ENCODE measurements around the gene UBE2S.

DNA sequence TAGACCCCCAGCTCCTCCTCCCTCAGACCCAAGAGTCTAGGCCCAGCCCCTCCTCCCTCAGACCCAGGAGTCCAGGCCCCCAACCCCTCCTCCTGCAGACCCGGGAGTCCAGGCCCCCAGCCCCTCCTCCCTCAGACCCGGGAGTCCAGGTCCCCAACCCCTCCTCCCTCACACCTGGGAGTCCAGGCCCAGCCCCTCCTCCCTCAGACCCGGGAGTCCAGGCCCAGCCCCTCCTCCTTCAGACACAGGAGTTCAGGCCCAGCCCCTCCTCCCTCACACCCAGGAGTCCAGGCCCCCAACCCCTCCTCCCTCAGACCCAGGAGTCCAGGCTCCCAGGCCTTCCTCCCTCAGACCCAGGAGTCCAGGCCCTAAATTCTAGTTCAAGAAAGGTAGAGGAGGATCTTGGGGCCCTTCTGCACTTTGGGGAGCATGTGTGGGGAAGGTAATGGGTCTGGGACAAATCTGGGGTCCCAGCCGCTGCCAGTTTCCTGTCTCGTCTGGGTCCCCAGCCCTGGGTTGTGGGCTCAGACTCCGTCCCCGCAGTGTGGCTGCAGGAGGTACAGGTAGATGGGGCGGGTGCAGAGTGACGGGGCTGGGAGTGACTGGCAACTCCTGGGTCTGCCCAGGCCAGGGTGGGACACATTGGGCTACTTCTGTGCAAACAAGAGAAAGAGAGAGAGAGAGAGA lies 34.1 kb downstream of the UBE2S start:
- TF ChIP-seq, protein P1, sequence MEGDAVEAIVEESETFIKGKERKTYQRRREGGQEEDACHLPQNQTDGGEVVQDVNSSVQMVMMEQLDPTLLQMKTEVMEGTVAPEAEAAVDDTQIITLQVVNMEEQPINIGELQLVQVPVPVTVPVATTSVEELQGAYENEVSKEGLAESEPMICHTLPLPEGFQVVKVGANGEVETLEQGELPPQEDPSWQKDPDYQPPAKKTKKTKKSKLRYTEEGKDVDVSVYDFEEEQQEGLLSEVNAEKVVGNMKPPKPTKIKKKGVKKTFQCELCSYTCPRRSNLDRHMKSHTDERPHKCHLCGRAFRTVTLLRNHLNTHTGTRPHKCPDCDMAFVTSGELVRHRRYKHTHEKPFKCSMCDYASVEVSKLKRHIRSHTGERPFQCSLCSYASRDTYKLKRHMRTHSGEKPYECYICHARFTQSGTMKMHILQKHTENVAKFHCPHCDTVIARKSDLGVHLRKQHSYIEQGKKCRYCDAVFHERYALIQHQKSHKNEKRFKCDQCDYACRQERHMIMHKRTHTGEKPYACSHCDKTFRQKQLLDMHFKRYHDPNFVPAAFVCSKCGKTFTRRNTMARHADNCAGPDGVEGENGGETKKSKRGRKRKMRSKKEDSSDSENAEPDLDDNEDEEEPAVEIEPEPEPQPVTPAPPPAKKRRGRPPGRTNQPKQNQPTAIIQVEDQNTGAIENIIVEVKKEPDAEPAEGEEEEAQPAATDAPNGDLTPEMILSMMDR (IDR thresholded peaks at IDR 0.05) = no peak
- TF ChIP-seq EZH2 (IDR thresholded peaks at IDR 0.05; ENCODE audit: borderline replicate concordance, insufficient read depth, low read depth, low read length, poor library complexity, severe bottlenecking) = no peak
